H9 (cell line): ENCODE measurements around the gene AATK. TPM values are rescaled to one million over a fixed set of nuclear protein-coding genes. Genes with fewer than 3 reads are reported as not detected.

Experiments
- DNase-seq: peaks from one replicate; pipeline ENCODE4 v3.0.0-alpha.2; 2017
- H2AFZ ChIP-seq: one replicate; pipeline ENCODE4 v1.6.1; 2013; ENCODE audit warnings: mild to moderate bottlenecking, low read length, control low read depth, moderate library complexity
- H2AK5ac ChIP-seq: 2 replicates; pipeline ENCODE4 v1.6.1; 2013; ENCODE audit warnings: low read length, control low read depth, mixed read lengths; ENCODE audit not compliant: insufficient read length
- H2BK120ac ChIP-seq: one replicate; pipeline ENCODE4 v1.6.1; 2013; ENCODE audit warnings: low read depth, mild to moderate bottlenecking, low read length, control low read depth, inconsistent platforms; ENCODE audit not compliant: poor library complexity, severe bottlenecking
- H2BK12ac ChIP-seq: 2 replicates; pipeline ENCODE4 v1.6.1; 2013; ENCODE audit warnings: low read length, control low read depth, mixed read lengths, low read depth; ENCODE audit not compliant: insufficient read length
- H2BK15ac ChIP-seq: 2 replicates; pipeline ENCODE4 v1.6.1; 2013; ENCODE audit warnings: low read depth, low read length, control low read depth
- H2BK20ac ChIP-seq: one replicate; pipeline ENCODE4 v1.6.1; 2013; ENCODE audit warnings: low read depth, mild to moderate bottlenecking, low read length, control low read depth, inconsistent platforms; ENCODE audit not compliant: poor library complexity, severe bottlenecking
- H2BK5ac ChIP-seq: 2 replicates; pipeline ENCODE4 v1.6.1; 2013; ENCODE audit warnings: low read length, control low read depth, mixed read lengths; ENCODE audit not compliant: insufficient read length
- H3K14ac ChIP-seq: 2 replicates; pipeline ENCODE4 v1.6.1; 2013; ENCODE audit warnings: low read length, control low read depth; ENCODE audit not compliant: insufficient read depth
- H3K18ac ChIP-seq: 2 replicates; pipeline ENCODE4 v1.6.1; 2013; ENCODE audit warnings: low read depth, mild to moderate bottlenecking, mixed read lengths, low read length, control low read depth; ENCODE audit not compliant: insufficient read length
- H3K23ac ChIP-seq: 2 replicates; pipeline ENCODE4 v1.6.1; 2013; ENCODE audit warnings: low read length, control low read depth, mixed read lengths, low read depth; ENCODE audit not compliant: insufficient read length
- H3K23me2 ChIP-seq: 2 replicates; pipeline ENCODE4 v1.6.1; 2013; ENCODE audit warnings: low read depth, mild to moderate bottlenecking, mixed read lengths, low read length, control low read depth; ENCODE audit not compliant: insufficient read length, poor library complexity, severe bottlenecking
- H3K27ac ChIP-seq: 2 replicates; pipeline ENCODE4 v1.5.1; 2013; ENCODE audit warnings: low read length, control low read depth, mixed read lengths, low read depth; ENCODE audit not compliant: insufficient read length
- H3K27me3 ChIP-seq: 2 replicates; pipeline ENCODE4 v1.6.1; 2013; ENCODE audit warnings: low read length, control low read depth, inconsistent platforms; ENCODE audit not compliant: insufficient read depth
- H3K4ac ChIP-seq: 2 replicates; pipeline ENCODE4 v1.6.1; 2013; ENCODE audit warnings: low read depth, mild to moderate bottlenecking, control low read depth, inconsistent platforms, low read length, moderate library complexity
- H3K4me1 ChIP-seq: 2 replicates; pipeline ENCODE4 v1.6.1; 2013; ENCODE audit warnings: low read length, control low read depth, inconsistent platforms; ENCODE audit not compliant: insufficient read depth
- H3K4me2 ChIP-seq: 2 replicates; pipeline ENCODE4 v1.6.1; 2013; ENCODE audit warnings: low read length, control low read depth, mixed read lengths; ENCODE audit not compliant: insufficient read length, insufficient read depth
- H3K56ac ChIP-seq: 2 replicates; pipeline ENCODE4 v1.6.1; 2013; ENCODE audit warnings: low read depth, mild to moderate bottlenecking, mixed read lengths, low read length, control low read depth; ENCODE audit not compliant: insufficient read length
- H3K79me1 ChIP-seq: 2 replicates; pipeline ENCODE4 v1.6.1; 2013; ENCODE audit warnings: low read depth, mild to moderate bottlenecking, moderate library complexity, low read length, control low read depth, inconsistent platforms; ENCODE audit not compliant: insufficient read depth, poor library complexity, severe bottlenecking
- H3K79me2 ChIP-seq: 2 replicates; pipeline ENCODE4 v1.6.1; 2013; ENCODE audit warnings: low read length, control low read depth, inconsistent platforms; ENCODE audit not compliant: insufficient read depth
- H3K9ac ChIP-seq: 2 replicates; pipeline ENCODE4 v1.6.1; 2013; ENCODE audit warnings: low read length, control low read depth, mixed read lengths; ENCODE audit not compliant: insufficient read length; ENCODE audit errors: extremely low read depth
- H3K9me3 ChIP-seq: one replicate; pipeline ENCODE4 v1.6.1; 2013; ENCODE audit warnings: low read depth, low read length, inconsistent platforms; ENCODE audit not compliant: control insufficient read depth
- H3T11ph ChIP-seq: one replicate; pipeline ENCODE4 v1.6.1; 2013; ENCODE audit warnings: mild to moderate bottlenecking, low read length, control low read depth, inconsistent platforms
- H4K20me1 ChIP-seq: one replicate; pipeline ENCODE4 v1.6.1; 2013; ENCODE audit not compliant: control insufficient read depth, insufficient read length, insufficient read depth
- H4K5ac ChIP-seq: 2 replicates; pipeline ENCODE4 v1.6.1; 2013; ENCODE audit warnings: low read depth, mild to moderate bottlenecking, mixed read lengths, low read length, control low read depth; ENCODE audit not compliant: insufficient read length
- H4K8ac ChIP-seq: replicated peaks from 2 replicates; pipeline ENCODE4 v1.6.1; 2013; ENCODE audit warnings: low read length, control low read depth, mixed read lengths, low read depth; ENCODE audit not compliant: insufficient read length
- H4K91ac ChIP-seq: 2 replicates; pipeline ENCODE4 v1.6.1; 2013; ENCODE audit warnings: low read depth, mild to moderate bottlenecking, moderate library complexity, mixed read lengths, low read length, control low read depth; ENCODE audit not compliant: insufficient read length
- H3K27ac Mint-ChIP-seq, 3 experiments: 2 replicates in 2 of 3; 3 replicates in 1 of 3; pipeline ENCODE4 v1.8.0; 2020 to 2021; ENCODE audit warnings: mixed read lengths in 3 of 3, mild to moderate bottlenecking in 1 of 3, moderate library complexity in 1 of 3
- H3K27me3 Mint-ChIP-seq: 2 replicates; pipeline ENCODE4 v1.8.0; 2021; ENCODE audit warnings: low read depth, mild to moderate bottlenecking, moderate library complexity, mixed read lengths
- H3K36me3 Mint-ChIP-seq, 3 experiments: 2 replicates in 2 of 3; 3 replicates in 1 of 3; pipeline ENCODE4 v1.8.0; 2020 to 2021; ENCODE audit warnings: low read depth in 3 of 3, mixed read lengths in 3 of 3; ENCODE audit not compliant: insufficient read depth in 1 of 3
- H3K4me1 Mint-ChIP-seq, 2 experiments: 2 replicates each; pipeline ENCODE4 v1.8.0; 2020; ENCODE audit warnings: mixed read lengths in 2 of 2
- H3K4me3 Mint-ChIP-seq, 2 experiments: 2 replicates in 1 of 2; 3 replicates in 1 of 2; pipeline ENCODE4 v1.8.0; 2020 to 2021; ENCODE audit warnings: mild to moderate bottlenecking in 2 of 2, mixed read lengths in 2 of 2, moderate library complexity in 1 of 2
- H3K9me3 Mint-ChIP-seq, 2 experiments: 2 replicates in 1 of 2; 3 replicates in 1 of 2; pipeline ENCODE4 v1.8.0; 2020; ENCODE audit warnings: mild to moderate bottlenecking in 2 of 2, mixed read lengths in 2 of 2, moderate library complexity in 1 of 2
- WGBS: extraction: QIAGEN DNeasy Blood & Tissue Kit; methylation state at CpG from one replicate; pipeline ENCODE4 v1.1.7; 2013; ENCODE audit warnings: missing lambda C conversion rate, low lambda C conversion rate, mixed read lengths; ENCODE audit not compliant: insufficient read length; ENCODE audit errors: extremely low coverage; 5-methylcytosine and 5-hydroxymethylcytosine counted together
- total RNA-seq: library from RNA; stranded (reverse); gene quantifications from 2 replicates; pipeline ENCODE4 v1.2.1, GENCODE V29; 2021
- TF ChIP-seq, protein P1 (sequence below): fragments of 200-600 bp; sonication (generic); conservative IDR thresholded peaks from 3 replicates; pipeline ENCODE4 v1.8.0; 2021; ENCODE audit warnings: antibody characterized with exemption, mild to moderate bottlenecking

The AATK gene
- total RNA-seq, 1 experiment from 2014 or later: 2.4 TPM

DNA sequence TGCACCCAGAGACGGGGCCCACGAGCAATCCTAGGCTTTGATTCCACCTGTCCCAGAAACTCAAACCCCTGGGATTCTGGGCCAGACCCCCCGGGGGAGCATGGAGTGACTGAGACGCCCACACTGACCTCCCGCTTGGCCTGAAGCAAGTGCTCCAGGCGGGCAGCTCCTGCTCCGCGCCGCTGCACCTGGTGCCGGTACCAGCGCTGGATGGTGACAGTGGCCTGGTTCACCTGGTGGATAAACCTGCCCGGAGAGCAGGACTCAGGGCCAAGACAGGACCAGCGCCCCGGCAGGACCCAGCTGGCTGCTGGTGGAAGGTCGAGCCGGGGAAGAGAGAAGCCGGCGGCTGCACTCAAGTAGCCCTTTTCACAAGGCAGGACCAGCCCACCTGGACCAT, 34.2 kb upstream of the AATK start:
- no peak overlapping the region for H3K14ac ChIP-seq
- Mint-ChIP-seq H3K36me3 (peaks cover 0 to 21% (median 16%) of the 10 kb centered on the region in 3 experiments; a peak in 5 of 7 replicates), H3K27me3 (no peaks in the 10 kb centered on the region), H3K4me3 (no peak overlapping the region), H3K27ac (no peak overlapping the region), H3K9me3 (no peaks in the 10 kb centered on the region), H3K4me1 (peaks cover 3% of the 10 kb centered on the region in 2 experiments; a peak in 2 of 4 replicates)
- no peak overlapping the region for H2BK5ac ChIP-seq
- H3K27ac ChIP-seq: no peak overlapping the region
- no peaks in the 10 kb centered on the region for H4K20me1 ChIP-seq
- H3K9ac ChIP-seq: no peak overlapping the region
- no peak overlapping the region for H3K4ac ChIP-seq
- WGBS: no CpG with 5 or more reads among the region's 18 CpGs
- H2AK5ac ChIP-seq: no peak overlapping the region
- H4K8ac ChIP-seq: no peak overlapping the region
- no peak overlapping the region for H2AFZ ChIP-seq
- H3K18ac ChIP-seq: no peak overlapping the region
- no peaks in the 10 kb centered on the region for H3K79me1 ChIP-seq
- no peak for DNase-seq
- H2BK20ac ChIP-seq: no peak overlapping the region
- no peaks in the 10 kb centered on the region for H3K4me1 ChIP-seq
- no peak overlapping the region for H2BK120ac ChIP-seq
- H4K91ac ChIP-seq: no peak overlapping the region
- H2BK12ac ChIP-seq: no peak overlapping the region
- H3K27me3 ChIP-seq: no peaks in the 10 kb centered on the region
- H3K4me2 ChIP-seq: no peak overlapping the region
- H3K23me2 ChIP-seq: no peaks in the 10 kb centered on the region
- H3K79me2 ChIP-seq: no peaks in the 10 kb centered on the region
- H3K56ac ChIP-seq: no peak overlapping the region
- H3T11ph ChIP-seq: no peak overlapping the region
- no peak overlapping the region for H4K5ac ChIP-seq
- no peaks in the 10 kb centered on the region for H3K9me3 ChIP-seq
- H2BK15ac ChIP-seq: no peak overlapping the region
- H3K23ac ChIP-seq: no peak overlapping the region
- TF ChIP-seq, protein P1, sequence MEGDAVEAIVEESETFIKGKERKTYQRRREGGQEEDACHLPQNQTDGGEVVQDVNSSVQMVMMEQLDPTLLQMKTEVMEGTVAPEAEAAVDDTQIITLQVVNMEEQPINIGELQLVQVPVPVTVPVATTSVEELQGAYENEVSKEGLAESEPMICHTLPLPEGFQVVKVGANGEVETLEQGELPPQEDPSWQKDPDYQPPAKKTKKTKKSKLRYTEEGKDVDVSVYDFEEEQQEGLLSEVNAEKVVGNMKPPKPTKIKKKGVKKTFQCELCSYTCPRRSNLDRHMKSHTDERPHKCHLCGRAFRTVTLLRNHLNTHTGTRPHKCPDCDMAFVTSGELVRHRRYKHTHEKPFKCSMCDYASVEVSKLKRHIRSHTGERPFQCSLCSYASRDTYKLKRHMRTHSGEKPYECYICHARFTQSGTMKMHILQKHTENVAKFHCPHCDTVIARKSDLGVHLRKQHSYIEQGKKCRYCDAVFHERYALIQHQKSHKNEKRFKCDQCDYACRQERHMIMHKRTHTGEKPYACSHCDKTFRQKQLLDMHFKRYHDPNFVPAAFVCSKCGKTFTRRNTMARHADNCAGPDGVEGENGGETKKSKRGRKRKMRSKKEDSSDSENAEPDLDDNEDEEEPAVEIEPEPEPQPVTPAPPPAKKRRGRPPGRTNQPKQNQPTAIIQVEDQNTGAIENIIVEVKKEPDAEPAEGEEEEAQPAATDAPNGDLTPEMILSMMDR: no peak
